ENCODE results near the gene IGHMBP2. TPM values are rescaled to one million over a fixed set of nuclear protein-coding genes. Genes with fewer than 3 reads are reported as not detected.

Gene IGHMBP2
- total RNA-seq, 4 donors from 2014 or later: 15.5 to 22.3 (median 18.1) TPM

DNA sequence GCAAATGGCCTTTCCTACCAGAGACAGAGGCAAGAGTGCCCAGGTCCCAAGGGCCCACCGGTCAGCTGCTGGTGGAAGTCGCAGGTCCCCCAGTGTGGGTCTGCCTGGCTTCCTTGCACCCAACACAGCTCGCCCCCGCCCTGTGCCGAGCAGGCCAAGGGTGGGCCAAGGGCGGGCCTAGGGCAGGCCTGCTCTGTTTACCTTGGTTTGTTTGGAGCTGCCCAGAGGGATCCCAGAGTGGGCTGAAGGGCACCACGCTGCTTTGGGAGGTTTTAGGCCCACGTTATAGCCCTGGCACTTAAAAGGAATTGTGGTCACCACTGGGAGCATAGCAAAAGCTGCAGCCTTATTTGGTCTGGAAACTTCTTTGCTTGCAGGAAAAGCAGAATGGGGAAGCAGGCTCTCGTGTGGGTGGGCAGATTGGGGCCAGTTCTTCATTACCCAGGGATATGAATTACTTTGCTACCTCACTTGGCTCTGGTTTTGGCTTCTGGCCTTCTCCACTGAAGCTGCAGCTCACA is 39.1 kb downstream of the IGHMBP2 start:
- intact Hi-C loops (cut with DNase I; ENCODE audit: low total_unique reads) (no loop called here), in situ Hi-C loops (cut with MboI; ENCODE audit: low sequenced_read_pairs in 4 of 4) (no loop called here)
- Histone ChIP-seq H3K9me3 (no peaks in the 10 kb centered on the region), H3K36me3 (peaks cover 0 to 26% of the 10 kb centered on the region in 2 donors), H3K4me1 (no peaks in the 10 kb centered on the region), H3K27ac (no peak overlapping the region), H3K4me3 (no peak overlapping the region), H3K27me3 (no peaks in the 10 kb centered on the region)
- ATAC-seq (no peak), DNase-seq (no peak)
- no peak for TF ChIP-seq POLR2A (IDR thresholded peaks at IDR 0.05)
- TF ChIP-seq CTCF (IDR thresholded peaks at IDR 0.05 in 4 of 5, conservative IDR thresholded peaks at IDR 0.05 in 1 of 5): no peak

- TF ChIP-seq CTCF (IDR thresholded peaks at IDR 0.05 in 4 of 5, conservative IDR thresholded peaks at IDR 0.05 in 1 of 5) (no peak), POLR2A (IDR thresholded peaks at IDR 0.05) (no peak)
- H3K9me3 ChIP-seq: no peaks in the 10 kb centered on the region
- in situ Hi-C loops (cut with MboI; ENCODE audit: low sequenced_read_pairs in 4 of 4): no loop called here
- no peaks in the 10 kb centered on the region for H3K27me3 ChIP-seq
- H3K4me1 ChIP-seq: no peaks in the 10 kb centered on the region
- no peak overlapping the region for H3K4me3 ChIP-seq
- DNase-seq: no peak
- intact Hi-C loops (cut with DNase I; ENCODE audit: low total_unique reads): no loop called here
- no peak overlapping the region for H3K27ac ChIP-seq
- no peak for ATAC-seq
- no peaks in the 10 kb centered on the region for H3K36me3 ChIP-seq
Observed at GRCh38 chr11:68946416-68947090, 42.9 kb downstream of the IGHMBP2 start.

GRCh38 chr11:68947151-68947550 is 43.5 kb downstream of the IGHMBP2 start:
- Histone ChIP-seq H3K9me3 (no peaks in the 10 kb centered on the region), H3K4me1 (no peaks in the 10 kb centered on the region), H3K4me3 (no peak overlapping the region), H3K27me3 (no peaks in the 10 kb centered on the region), H3K27ac (no peak overlapping the region), H3K36me3 (no peaks in the 10 kb centered on the region)
- DNase-seq (no peak), ATAC-seq (no peak)
- intact Hi-C loops (cut with DNase I; ENCODE audit: low total_unique reads) (no loop called here), in situ Hi-C loops (cut with MboI; ENCODE audit: low sequenced_read_pairs in 4 of 4) (no loop called here)
- TF ChIP-seq POLR2A (IDR thresholded peaks at IDR 0.05) (no peak), CTCF (IDR thresholded peaks at IDR 0.05 in 4 of 5, conservative IDR thresholded peaks at IDR 0.05 in 1 of 5) (no peak)

DNA sequence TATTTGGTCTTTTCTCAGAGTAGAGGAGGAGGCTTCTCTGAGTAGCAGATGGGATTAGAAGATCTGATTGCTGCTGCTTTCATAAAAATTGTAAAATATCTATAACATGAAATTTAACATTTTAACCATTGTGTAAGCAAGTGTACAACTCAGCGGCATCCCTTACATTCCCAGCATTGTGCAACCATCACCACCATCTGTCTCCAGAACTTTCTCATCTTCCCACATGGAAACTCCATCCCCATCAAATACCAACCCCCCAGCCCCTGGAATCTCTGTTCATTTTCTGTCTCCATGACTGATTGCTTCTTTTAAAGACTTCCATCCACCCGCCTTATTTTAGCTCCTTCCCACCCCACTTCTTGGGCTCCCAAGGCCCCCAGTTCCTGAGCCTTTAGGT is 44.8 kb downstream of the IGHMBP2 start:
- ATAC-seq: no peak

More for the DNA sequence above, 44.8 kb downstream of the IGHMBP2 start:
- intact Hi-C loops (cut with DNase I; ENCODE audit: low total_unique reads): no loop called here
- in situ Hi-C loops (cut with MboI; ENCODE audit: low sequenced_read_pairs in 4 of 4): no loop called here
- H3K27me3 ChIP-seq: no peaks in the 10 kb centered on the region
- H3K4me3 ChIP-seq: no peak overlapping the region
- no peak overlapping the region for H3K27ac ChIP-seq
- TF ChIP-seq POLR2A (IDR thresholded peaks at IDR 0.05) (no peak), CTCF (IDR thresholded peaks at IDR 0.05 in 4 of 5, conservative IDR thresholded peaks at IDR 0.05 in 1 of 5) (no peak)
- H3K36me3 ChIP-seq: no peaks in the 10 kb centered on the region
- no peaks in the 10 kb centered on the region for H3K4me1 ChIP-seq
- H3K9me3 ChIP-seq: no peaks in the 10 kb centered on the region
- DNase-seq: no peak

All from gastrocnemius medialis (tissue), 4 donors.